A172 (cell line): ENCODE results near the gene IL21. TPM values are rescaled to one million over a fixed set of nuclear protein-coding genes. Genes with fewer than 3 reads are reported as not detected.
A peak's percentile ranks its signal among the peaks of the same experiment; 100 is the strongest.

ENCODE experiments used
- DNase-seq: peaks from one replicate; pipeline ENCODE4 v3.0.0-alpha.2; 2015; ENCODE audit warnings: low spot score
- total RNA-seq: library from RNA; depleted of rRNA; stranded (reverse); fragments of >200 nt; shearing (Covaris generic); gene quantifications from 2 replicates; pipeline ENCODE4 v1.2.3, GENCODE V29; 2014

IL21 gene
- total RNA-seq, 1 experiment from 2014 or later = not detected

- DNase-seq = no peak
Observed at GRCh38 chr4:122633211-122633610, 12.3 kb upstream of the IL21 start.

- peak; percentile 71 for DNase-seq
Observed at GRCh38 chr4:122632396-122633143, 11.7 kb upstream of the IL21 start.

- DNase-seq = no peak
Observed at GRCh38 chr4:122625156-122625555, 4.3 kb upstream of the IL21 start.

GRCh38 chr4:122624205-122624604 lies 3.3 kb upstream of the IL21 start:
- DNase-seq = no peak

GRCh38 chr4:122623637-122624166 lies 2.8 kb upstream of the IL21 start:
- no peak for DNase-seq

GRCh38 chr4:122622400-122622799 lies 1.5 kb upstream of the IL21 start:
- no peak for DNase-seq

GRCh38 chr4:122619611-122620010 lies 1.3 kb downstream of the IL21 start:
- no peak for DNase-seq

- no peak for DNase-seq
Observed at GRCh38 chr4:122617597-122618593, 3.0 kb downstream of the IL21 start.

GRCh38 chr4:122616915-122617596 lies 3.8 kb downstream of the IL21 start:
- no peak for DNase-seq

- no peak for DNase-seq
Observed at GRCh38 chr4:122614621-122615020, 6.2 kb downstream of the IL21 start.

- no peak for DNase-seq
Observed at GRCh38 chr4:122612540-122612939, 8.3 kb downstream of the IL21 start.

- DNase-seq = no peak
Observed at GRCh38 chr4:122606364-122607043, 14.4 kb downstream of the IL21 start.

GRCh38 chr4:122604146-122604545 lies 16.7 kb downstream of the IL21 start:
- no peak for DNase-seq

GRCh38 chr4:122603156-122603574 lies 17.7 kb downstream of the IL21 start:
- DNase-seq = no peak

GRCh38 chr4:122602277-122603142 lies 18.4 kb downstream of the IL21 start:
- peak; percentile 50 for DNase-seq

GRCh38 chr4:122591196-122591595 lies 29.7 kb downstream of the IL21 start:
- no peak for DNase-seq

GRCh38 chr4:122588453-122589238 lies 32.2 kb downstream of the IL21 start:
- no peak for DNase-seq

- peak; percentile 68 for DNase-seq
Observed at GRCh38 chr4:122584519-122584918, 36.3 kb downstream of the IL21 start.

- no peak for DNase-seq
Observed at GRCh38 chr4:122583906-122584305, 37.0 kb downstream of the IL21 start.
